ENCODE data around the gene FAM120A. TPM values are rescaled to one million over a fixed set of nuclear protein-coding genes. Genes with fewer than 3 reads are reported as not detected.

FAM120A gene
- total RNA-seq, 4 donors from 2014 or later, result 67.5 to 108 (median 89.8) TPM

GRCh38 chr9:93590609-93591234 is 139.2 kb downstream of the FAM120A start:
- Histone ChIP-seq H3K9me3 (no peaks in the 10 kb centered on the region), H3K4me1 (peaks cover 67% of the 10 kb centered on the region), H3K27me3 (no peaks in the 10 kb centered on the region), H3K36me3 (no peaks in the 10 kb centered on the region), H3K27ac (no peak overlapping the region), H3K4me3 (no peak overlapping the region)
- WGBS, result 70% methylated on average over 7 of the region's 8 CpGs
- TF ChIP-seq EP300 (IDR thresholded peaks at IDR 0.05), result no peak
- no peak for TF ChIP-seq POLR2A (IDR thresholded peaks at IDR 0.05)
- peak in 1 of 2 donors; percentile 38 for DNase-seq (ENCODE audit: low spot score in 2 of 2)

- 64% methylated on average over 11 of the region's 13 CpGs for WGBS
- no peak for TF ChIP-seq POLR2AphosphoS5 (IDR thresholded peaks at IDR 0.05)
- TF ChIP-seq POLR2A (IDR thresholded peaks at IDR 0.05), result no peak
- TF ChIP-seq EP300 (IDR thresholded peaks at IDR 0.05), result no peak
- TF ChIP-seq CTCF (IDR thresholded peaks at IDR 0.05), result no peak
- H3K4me1 ChIP-seq, result peaks cover 64% of the 10 kb centered on the region
Measured at GRCh38 chr9:93591301-93592007, 140.0 kb downstream of the FAM120A start.

GRCh38 chr9:93592008-93592642 is 140.6 kb downstream of the FAM120A start:
- DNase-seq (ENCODE audit: low spot score in 2 of 2), result peak in 1 of 2 donors; percentile 59

More at GRCh38 chr9:93591301-93592007, 140.0 kb downstream of the FAM120A start:
- H3K27me3 ChIP-seq, result no peaks in the 10 kb centered on the region
- no peak overlapping the region for H3K4me3 ChIP-seq
- H3K27ac ChIP-seq, result no peak overlapping the region
- H3K9me3 ChIP-seq, result no peaks in the 10 kb centered on the region
- H3K36me3 ChIP-seq, result no peaks in the 10 kb centered on the region
- DNase-seq (ENCODE audit: low spot score in 2 of 2), result no peak

GRCh38 chr9:93592643-93593021 is 141.1 kb downstream of the FAM120A start:
- WGBS, result 50% methylated on average over 2 of the region's 2 CpGs
- H3K36me3 ChIP-seq, result no peaks in the 10 kb centered on the region
- H3K4me1 ChIP-seq, result peaks cover 61% of the 10 kb centered on the region
- no peak for TF ChIP-seq POLR2AphosphoS5 (IDR thresholded peaks at IDR 0.05)
- TF ChIP-seq CTCF (IDR thresholded peaks at IDR 0.05), result peak in 1 of 2 donors; percentile 19
- H3K9me3 ChIP-seq, result no peaks in the 10 kb centered on the region
- peak; percentile 46 to 68 for DNase-seq (ENCODE audit: low spot score in 2 of 2)
- H3K27me3 ChIP-seq, result no peaks in the 10 kb centered on the region
- H3K27ac ChIP-seq, result no peak overlapping the region
- H3K4me3 ChIP-seq, result no peak overlapping the region

More at GRCh38 chr9:93592008-93592642, 140.6 kb downstream of the FAM120A start:
- H3K4me1 ChIP-seq, result peaks cover 61% of the 10 kb centered on the region
- H3K36me3 ChIP-seq, result no peaks in the 10 kb centered on the region
- H3K9me3 ChIP-seq, result no peaks in the 10 kb centered on the region
- no peak overlapping the region for H3K4me3 ChIP-seq
- H3K27me3 ChIP-seq, result no peaks in the 10 kb centered on the region
- no peak for TF ChIP-seq POLR2A (IDR thresholded peaks at IDR 0.05)
- no peak for TF ChIP-seq CTCF (IDR thresholded peaks at IDR 0.05)
- TF ChIP-seq EP300 (IDR thresholded peaks at IDR 0.05), result no peak
- no peak for TF ChIP-seq POLR2AphosphoS5 (IDR thresholded peaks at IDR 0.05)
- H3K27ac ChIP-seq, result peak overlapping the region; percentile 29
- WGBS, result 87% methylated on average over 3 of the region's 8 CpGs

- TF ChIP-seq POLR2AphosphoS5 (IDR thresholded peaks at IDR 0.05) (no peak), POLR2A (IDR thresholded peaks at IDR 0.05) (no peak), EP300 (IDR thresholded peaks at IDR 0.05) (no peak), CTCF (IDR thresholded peaks at IDR 0.05) (no peak)
- Histone ChIP-seq H3K27me3 (no peaks in the 10 kb centered on the region), H3K9me3 (no peaks in the 10 kb centered on the region), H3K4me3 (no peak overlapping the region), H3K36me3 (no peaks in the 10 kb centered on the region), H3K27ac (no peak overlapping the region), H3K4me1 (peaks cover 57% of the 10 kb centered on the region)
- 63% methylated on average over 2 of the region's 2 CpGs for WGBS
- DNase-seq (ENCODE audit: low spot score in 2 of 2), result peak; percentile 35 to 42
Measured at GRCh38 chr9:93593144-93593658, 141.7 kb downstream of the FAM120A start.
